Measurements from ENCODE around the gene STRN3. TPM values are rescaled to one million over a fixed set of nuclear protein-coding genes. Genes with fewer than 3 reads are reported as not detected.

The STRN3 gene
- total and polyA plus RNA-seq, 2 experiments from 2014 or later: 10.1 to 53.8 TPM

DNA sequence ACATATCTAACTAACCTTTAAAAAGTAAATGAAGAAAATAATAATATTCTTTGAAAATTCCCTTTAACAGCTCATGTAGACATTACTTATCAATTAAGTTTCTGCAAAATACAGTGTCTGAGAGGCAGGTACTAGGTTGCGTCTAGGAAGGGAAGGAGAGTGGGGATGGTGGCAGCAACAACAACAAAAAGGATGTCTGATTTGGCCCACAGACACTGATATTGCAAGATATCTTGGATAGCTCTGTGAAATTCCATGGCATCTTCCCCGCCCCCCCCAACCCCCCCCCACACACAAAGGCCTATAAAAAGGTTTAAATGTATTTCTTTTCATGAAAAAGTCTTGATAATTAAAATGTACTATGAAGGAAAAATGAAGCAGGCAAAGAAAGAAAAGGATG lies 42.3 kb downstream of the STRN3 start:
- DNase-seq (ENCODE audit: low spot score): no peak
- Histone ChIP-seq H3K9me2 (replicated peaks; ENCODE audit: insufficient read depth) (no peaks in the 10 kb centered on the region), H3K36me3 (replicated peaks; ENCODE audit: insufficient read depth, low read depth) (no peaks in the 10 kb centered on the region), H3K79me2 (peaks cover 99% of the 10 kb centered on the region), H3K4me1 (ENCODE audit: insufficient read depth) (peaks cover 3% of the 10 kb centered on the region), H4K20me1 (ENCODE audit: insufficient read depth, poor library complexity, severe bottlenecking) (peaks cover 66% of the 10 kb centered on the region), H2AFZ (no peak overlapping the region), H3K27ac (no peak overlapping the region), H3K27me3 (no peaks in the 10 kb centered on the region), H3K4me3 (no peak overlapping the region), H3K9me3 (ENCODE audit: low read depth) (no peaks in the 10 kb centered on the region), H3K4me2 (no peak overlapping the region)
- TF ChIP-seq EZH2 (IDR thresholded peaks at IDR 0.05; ENCODE audit: borderline replicate concordance) (no peak), EZH2phosphoT487 (IDR thresholded peaks at IDR 0.05; ENCODE audit: low read depth, severe bottlenecking, unreplicated experiment) (no peak)
- TF ChIP-seq, protein P1, sequence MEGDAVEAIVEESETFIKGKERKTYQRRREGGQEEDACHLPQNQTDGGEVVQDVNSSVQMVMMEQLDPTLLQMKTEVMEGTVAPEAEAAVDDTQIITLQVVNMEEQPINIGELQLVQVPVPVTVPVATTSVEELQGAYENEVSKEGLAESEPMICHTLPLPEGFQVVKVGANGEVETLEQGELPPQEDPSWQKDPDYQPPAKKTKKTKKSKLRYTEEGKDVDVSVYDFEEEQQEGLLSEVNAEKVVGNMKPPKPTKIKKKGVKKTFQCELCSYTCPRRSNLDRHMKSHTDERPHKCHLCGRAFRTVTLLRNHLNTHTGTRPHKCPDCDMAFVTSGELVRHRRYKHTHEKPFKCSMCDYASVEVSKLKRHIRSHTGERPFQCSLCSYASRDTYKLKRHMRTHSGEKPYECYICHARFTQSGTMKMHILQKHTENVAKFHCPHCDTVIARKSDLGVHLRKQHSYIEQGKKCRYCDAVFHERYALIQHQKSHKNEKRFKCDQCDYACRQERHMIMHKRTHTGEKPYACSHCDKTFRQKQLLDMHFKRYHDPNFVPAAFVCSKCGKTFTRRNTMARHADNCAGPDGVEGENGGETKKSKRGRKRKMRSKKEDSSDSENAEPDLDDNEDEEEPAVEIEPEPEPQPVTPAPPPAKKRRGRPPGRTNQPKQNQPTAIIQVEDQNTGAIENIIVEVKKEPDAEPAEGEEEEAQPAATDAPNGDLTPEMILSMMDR (IDR thresholded peaks at IDR 0.05; ENCODE audit: poor library complexity): no peak
- 100% methylated on average over 2 of the region's 2 CpGs for WGBS (ENCODE audit: low lambda C conversion rate, missing lambda C conversion rate)

DNA sequence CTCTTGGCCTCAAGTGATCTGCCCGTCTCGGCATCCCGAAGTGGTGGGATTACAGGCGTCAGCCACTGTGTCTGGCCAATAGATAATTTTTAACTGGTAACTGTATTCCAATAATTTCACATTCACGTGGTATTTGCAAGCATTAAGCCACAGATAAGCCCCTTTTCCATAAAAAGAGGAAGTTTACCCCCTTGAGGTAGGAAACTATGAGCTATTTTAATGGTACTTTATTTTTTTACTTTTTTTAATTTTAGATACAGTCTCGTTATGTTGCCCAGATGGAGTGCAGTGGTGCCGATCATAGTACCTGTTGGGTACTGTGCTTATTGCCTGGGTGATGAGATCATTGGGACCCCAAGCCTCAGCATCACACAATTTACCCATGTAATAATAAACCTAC lies 43.6 kb downstream of the STRN3 start:
- H3K79me2 ChIP-seq: peaks cover 99% of the 10 kb centered on the region
- WGBS (ENCODE audit: low lambda C conversion rate, missing lambda C conversion rate): 91% methylated on average over 7 of the region's 7 CpGs
- DNase-seq (ENCODE audit: low spot score): no peak
- no peaks in the 10 kb centered on the region for H3K27me3 ChIP-seq
- H3K4me1 ChIP-seq (ENCODE audit: insufficient read depth): no peaks in the 10 kb centered on the region
- H3K9me3 ChIP-seq (ENCODE audit: low read depth): no peaks in the 10 kb centered on the region
- no peak overlapping the region for H2AFZ ChIP-seq
- no peaks in the 10 kb centered on the region for H3K9me2 ChIP-seq (replicated peaks; ENCODE audit: insufficient read depth)
- no peaks in the 10 kb centered on the region for H3K36me3 ChIP-seq (replicated peaks; ENCODE audit: insufficient read depth, low read depth)
- no peak overlapping the region for H3K27ac ChIP-seq
- no peak for TF ChIP-seq EZH2 (IDR thresholded peaks at IDR 0.05; ENCODE audit: borderline replicate concordance)
- TF ChIP-seq EZH2phosphoT487 (IDR thresholded peaks at IDR 0.05; ENCODE audit: low read depth, severe bottlenecking, unreplicated experiment): no peak
- TF ChIP-seq, protein P1 (IDR thresholded peaks at IDR 0.05; ENCODE audit: poor library complexity): no peak
- H3K4me2 ChIP-seq: no peak overlapping the region
- H4K20me1 ChIP-seq (ENCODE audit: insufficient read depth, poor library complexity, severe bottlenecking): peaks cover 62% of the 10 kb centered on the region
- H3K4me3 ChIP-seq: no peak overlapping the region

- Histone ChIP-seq H3K9me2 (replicated peaks; ENCODE audit: insufficient read depth) (no peaks in the 10 kb centered on the region), H4K20me1 (ENCODE audit: insufficient read depth, poor library complexity, severe bottlenecking) (peaks cover 67% of the 10 kb centered on the region), H3K27ac (no peak overlapping the region), H3K9me3 (ENCODE audit: low read depth) (no peaks in the 10 kb centered on the region), H3K27me3 (no peaks in the 10 kb centered on the region), H3K4me3 (no peak overlapping the region), H3K4me2 (no peak overlapping the region), H3K79me2 (peaks cover 99% of the 10 kb centered on the region), H2AFZ (no peak overlapping the region), H3K4me1 (ENCODE audit: insufficient read depth) (no peaks in the 10 kb centered on the region), H3K36me3 (replicated peaks; ENCODE audit: insufficient read depth, low read depth) (no peaks in the 10 kb centered on the region)
- DNase-seq (ENCODE audit: low spot score): no peak
- TF ChIP-seq EZH2phosphoT487 (IDR thresholded peaks at IDR 0.05; ENCODE audit: low read depth, severe bottlenecking, unreplicated experiment) (no peak), EZH2 (IDR thresholded peaks at IDR 0.05; ENCODE audit: borderline replicate concordance) (no peak)
- TF ChIP-seq, protein P1 (IDR thresholded peaks at IDR 0.05; ENCODE audit: poor library complexity): no peak
- 84% methylated on average over 3 of the region's 3 CpGs for whole genome bisulfite sequencing (ENCODE audit: low lambda C conversion rate, missing lambda C conversion rate)
These were observed 45.2 kb downstream of the STRN3 start for GRCh38 chr14:30980980-30981379.
